ENCODE measurements around the gene SELL. TPM values are rescaled to one million over a fixed set of nuclear protein-coding genes. Genes with fewer than 3 reads are reported as not detected.

SELL gene
- polyA plus RNA-seq, 1 of the 3 experiments (the other 2 are of a cell fraction), result 0.58 TPM

DNA sequence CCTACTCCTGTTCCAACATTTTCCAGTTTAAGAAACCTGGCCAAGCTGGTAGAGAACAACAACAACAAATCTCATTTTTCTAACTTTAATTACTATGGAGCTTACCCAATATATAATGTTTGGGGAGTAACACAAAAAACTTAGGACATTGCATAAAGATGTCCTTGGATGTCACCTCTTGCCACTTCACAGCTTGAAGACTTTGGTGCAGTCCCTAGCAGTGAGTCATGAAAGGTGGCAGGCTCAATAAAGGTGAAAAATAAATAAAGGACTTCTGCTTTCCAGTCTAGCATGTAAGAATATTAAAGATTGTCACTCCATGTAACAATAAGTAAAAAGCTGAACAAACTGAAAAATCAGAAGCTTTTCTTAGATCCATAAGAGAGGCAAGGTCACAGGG is 63.9 kb downstream of the SELL start:
- no peaks in the 10 kb centered on the region for H3F3A ChIP-seq (replicated peaks; ENCODE audit: insufficient read depth)
- peaks cover 11% of the 10 kb centered on the region; the same call in 1 of the 2 replicates for H3K27me3 ChIP-seq (ENCODE audit: insufficient read depth)
- H3K4me2 ChIP-seq, result no peak overlapping the region
- DNase-seq, result no peak
- H2AFZ ChIP-seq (ENCODE audit: low read depth), result no peak overlapping the region
- ChIA-PET POLR2A (no interaction called here), CTCF (no interaction called here)
- H3K9me3 ChIP-seq, result no peaks in the 10 kb centered on the region
- no peak overlapping the region for H3K27ac ChIP-seq (ENCODE audit: low read depth in 2 of 2, low read length in 1 of 2)
- no peaks in the 10 kb centered on the region for H3K9me2 ChIP-seq
- H3K4me3 ChIP-seq (ENCODE audit: low read depth in 2 of 2, low read length in 1 of 2), result no peak overlapping the region
- H3K79me2 ChIP-seq (ENCODE audit: insufficient read depth), result no peaks in the 10 kb centered on the region
- no peak overlapping the region for H3K9ac ChIP-seq
- no peaks in the 10 kb centered on the region for H3K36me3 ChIP-seq (replicated peaks in 1 of 2; ENCODE audit: control insufficient read depth in 1 of 2, insufficient read depth in 2 of 2, low read length in 1 of 2)
- H3K4me1 ChIP-seq (ENCODE audit: control insufficient read depth in 1 of 2, insufficient read depth in 2 of 2, low read depth in 1 of 2, low read length in 1 of 2), result no peaks in the 10 kb centered on the region
- H4K20me1 ChIP-seq (ENCODE audit: insufficient read depth), result no peaks in the 10 kb centered on the region
- TF ChIP-seq, protein P1, sequence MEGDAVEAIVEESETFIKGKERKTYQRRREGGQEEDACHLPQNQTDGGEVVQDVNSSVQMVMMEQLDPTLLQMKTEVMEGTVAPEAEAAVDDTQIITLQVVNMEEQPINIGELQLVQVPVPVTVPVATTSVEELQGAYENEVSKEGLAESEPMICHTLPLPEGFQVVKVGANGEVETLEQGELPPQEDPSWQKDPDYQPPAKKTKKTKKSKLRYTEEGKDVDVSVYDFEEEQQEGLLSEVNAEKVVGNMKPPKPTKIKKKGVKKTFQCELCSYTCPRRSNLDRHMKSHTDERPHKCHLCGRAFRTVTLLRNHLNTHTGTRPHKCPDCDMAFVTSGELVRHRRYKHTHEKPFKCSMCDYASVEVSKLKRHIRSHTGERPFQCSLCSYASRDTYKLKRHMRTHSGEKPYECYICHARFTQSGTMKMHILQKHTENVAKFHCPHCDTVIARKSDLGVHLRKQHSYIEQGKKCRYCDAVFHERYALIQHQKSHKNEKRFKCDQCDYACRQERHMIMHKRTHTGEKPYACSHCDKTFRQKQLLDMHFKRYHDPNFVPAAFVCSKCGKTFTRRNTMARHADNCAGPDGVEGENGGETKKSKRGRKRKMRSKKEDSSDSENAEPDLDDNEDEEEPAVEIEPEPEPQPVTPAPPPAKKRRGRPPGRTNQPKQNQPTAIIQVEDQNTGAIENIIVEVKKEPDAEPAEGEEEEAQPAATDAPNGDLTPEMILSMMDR (IDR thresholded peaks at IDR 0.05), result no peak
- TF ChIP-seq, protein P2, sequence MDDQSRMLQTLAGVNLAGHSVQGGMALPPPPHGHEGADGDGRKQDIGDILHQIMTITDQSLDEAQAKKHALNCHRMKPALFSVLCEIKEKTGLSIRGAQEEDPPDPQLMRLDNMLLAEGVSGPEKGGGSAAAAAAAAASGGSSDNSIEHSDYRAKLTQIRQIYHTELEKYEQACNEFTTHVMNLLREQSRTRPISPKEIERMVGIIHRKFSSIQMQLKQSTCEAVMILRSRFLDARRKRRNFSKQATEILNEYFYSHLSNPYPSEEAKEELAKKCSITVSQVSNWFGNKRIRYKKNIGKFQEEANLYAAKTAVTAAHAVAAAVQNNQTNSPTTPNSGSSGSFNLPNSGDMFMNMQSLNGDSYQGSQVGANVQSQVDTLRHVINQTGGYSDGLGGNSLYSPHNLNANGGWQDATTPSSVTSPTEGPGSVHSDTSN (IDR thresholded peaks at IDR 0.05), result no peak
- TF ChIP-seq, protein P3, sequence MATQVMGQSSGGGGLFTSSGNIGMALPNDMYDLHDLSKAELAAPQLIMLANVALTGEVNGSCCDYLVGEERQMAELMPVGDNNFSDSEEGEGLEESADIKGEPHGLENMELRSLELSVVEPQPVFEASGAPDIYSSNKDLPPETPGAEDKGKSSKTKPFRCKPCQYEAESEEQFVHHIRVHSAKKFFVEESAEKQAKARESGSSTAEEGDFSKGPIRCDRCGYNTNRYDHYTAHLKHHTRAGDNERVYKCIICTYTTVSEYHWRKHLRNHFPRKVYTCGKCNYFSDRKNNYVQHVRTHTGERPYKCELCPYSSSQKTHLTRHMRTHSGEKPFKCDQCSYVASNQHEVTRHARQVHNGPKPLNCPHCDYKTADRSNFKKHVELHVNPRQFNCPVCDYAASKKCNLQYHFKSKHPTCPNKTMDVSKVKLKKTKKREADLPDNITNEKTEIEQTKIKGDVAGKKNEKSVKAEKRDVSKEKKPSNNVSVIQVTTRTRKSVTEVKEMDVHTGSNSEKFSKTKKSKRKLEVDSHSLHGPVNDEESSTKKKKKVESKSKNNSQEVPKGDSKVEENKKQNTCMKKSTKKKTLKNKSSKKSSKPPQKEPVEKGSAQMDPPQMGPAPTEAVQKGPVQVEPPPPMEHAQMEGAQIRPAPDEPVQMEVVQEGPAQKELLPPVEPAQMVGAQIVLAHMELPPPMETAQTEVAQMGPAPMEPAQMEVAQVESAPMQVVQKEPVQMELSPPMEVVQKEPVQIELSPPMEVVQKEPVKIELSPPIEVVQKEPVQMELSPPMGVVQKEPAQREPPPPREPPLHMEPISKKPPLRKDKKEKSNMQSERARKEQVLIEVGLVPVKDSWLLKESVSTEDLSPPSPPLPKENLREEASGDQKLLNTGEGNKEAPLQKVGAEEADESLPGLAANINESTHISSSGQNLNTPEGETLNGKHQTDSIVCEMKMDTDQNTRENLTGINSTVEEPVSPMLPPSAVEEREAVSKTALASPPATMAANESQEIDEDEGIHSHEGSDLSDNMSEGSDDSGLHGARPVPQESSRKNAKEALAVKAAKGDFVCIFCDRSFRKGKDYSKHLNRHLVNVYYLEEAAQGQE (IDR thresholded peaks at IDR 0.05; ENCODE audit: low read depth, low read length), result no peak
- TF ChIP-seq, protein P4, sequence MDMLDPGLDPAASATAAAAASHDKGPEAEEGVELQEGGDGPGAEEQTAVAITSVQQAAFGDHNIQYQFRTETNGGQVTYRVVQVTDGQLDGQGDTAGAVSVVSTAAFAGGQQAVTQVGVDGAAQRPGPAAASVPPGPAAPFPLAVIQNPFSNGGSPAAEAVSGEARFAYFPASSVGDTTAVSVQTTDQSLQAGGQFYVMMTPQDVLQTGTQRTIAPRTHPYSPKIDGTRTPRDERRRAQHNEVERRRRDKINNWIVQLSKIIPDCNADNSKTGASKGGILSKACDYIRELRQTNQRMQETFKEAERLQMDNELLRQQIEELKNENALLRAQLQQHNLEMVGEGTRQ (IDR thresholded peaks at IDR 0.05; ENCODE audit: borderline replicate concordance, low read depth, low read length), result no peak
- TF ChIP-seq FOXJ3 (CRISPR knock-in tag; IDR thresholded peaks at IDR 0.05), result no peak
- TF ChIP-seq TAF1 (IDR thresholded peaks at IDR 0.05; ENCODE audit: borderline replicate concordance, low read depth, low read length), result no peak
- no peak for TF ChIP-seq ELF1 (IDR thresholded peaks at IDR 0.05)
- no peak for TF ChIP-seq JUND (IDR thresholded peaks at IDR 0.05)
- TF ChIP-seq GABPA (IDR thresholded peaks at IDR 0.05; ENCODE audit: low read depth), result no peak
- TF ChIP-seq FOXM1 (IDR thresholded peaks at IDR 0.05; ENCODE audit: low read depth), result no peak
- TF ChIP-seq CHD2 (IDR thresholded peaks at IDR 0.05; ENCODE audit: low read length, partially characterized antibody), result no peak
- no peak for TF ChIP-seq TCF12 (IDR thresholded peaks at IDR 0.05)
- no peak for TF ChIP-seq YY1 (IDR thresholded peaks at IDR 0.05; ENCODE audit: low read depth)
- TF ChIP-seq, protein P5, sequence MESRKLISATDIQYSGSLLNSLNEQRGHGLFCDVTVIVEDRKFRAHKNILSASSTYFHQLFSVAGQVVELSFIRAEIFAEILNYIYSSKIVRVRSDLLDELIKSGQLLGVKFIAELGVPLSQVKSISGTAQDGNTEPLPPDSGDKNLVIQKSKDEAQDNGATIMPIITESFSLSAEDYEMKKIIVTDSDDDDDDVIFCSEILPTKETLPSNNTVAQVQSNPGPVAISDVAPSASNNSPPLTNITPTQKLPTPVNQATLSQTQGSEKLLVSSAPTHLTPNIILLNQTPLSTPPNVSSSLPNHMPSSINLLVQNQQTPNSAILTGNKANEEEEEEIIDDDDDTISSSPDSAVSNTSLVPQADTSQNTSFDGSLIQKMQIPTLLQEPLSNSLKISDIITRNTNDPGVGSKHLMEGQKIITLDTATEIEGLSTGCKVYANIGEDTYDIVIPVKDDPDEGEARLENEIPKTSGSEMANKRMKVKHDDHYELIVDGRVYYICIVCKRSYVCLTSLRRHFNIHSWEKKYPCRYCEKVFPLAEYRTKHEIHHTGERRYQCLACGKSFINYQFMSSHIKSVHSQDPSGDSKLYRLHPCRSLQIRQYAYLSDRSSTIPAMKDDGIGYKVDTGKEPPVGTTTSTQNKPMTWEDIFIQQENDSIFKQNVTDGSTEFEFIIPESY (IDR thresholded peaks at IDR 0.05; ENCODE audit: borderline replicate concordance, low read depth), result no peak
- no peak for TF ChIP-seq RAD21 (IDR thresholded peaks at IDR 0.05; ENCODE audit: low read length)
- TF ChIP-seq RFX5 (IDR thresholded peaks at IDR 0.05; ENCODE audit: low read length), result no peak
- no peak for TF ChIP-seq NFIC (IDR thresholded peaks at IDR 0.05; ENCODE audit: borderline replicate concordance)
- no peak for TF ChIP-seq SMC3 (IDR thresholded peaks at IDR 0.05; ENCODE audit: low read depth, low read length)
